Esophagus muscularis mucosa (tissue), 4 donors: ENCODE results near the gene PRKCH. TPM values are rescaled to one million over a fixed set of nuclear protein-coding genes. Genes with fewer than 3 reads are reported as not detected.
A peak's percentile ranks its signal among the peaks of the same experiment; 100 is the strongest.

Experiments used
- DNase-seq: peaks from one replicate; pipeline ENCODE4 v3.0.0-alpha.2; 2017; ENCODE audit errors: extremely low spot score
- H3K27ac ChIP-seq, 4 donors: fragments of 200-600 bp; sonication (generic); replicated peaks in 1 of 4; 1 replicate in 3 of 4; 2 replicates in 1 of 4; pipeline ENCODE4 v1.5.1; 2016 to 2019; ENCODE audit warnings: mild to moderate bottlenecking in 1 of 4
- H3K27me3 ChIP-seq, 4 donors: fragments of 200-600 bp; sonication (generic); one replicate each; pipeline versions ENCODE4 v1.5.1 to v1.6.0; 2016 to 2019
- H3K36me3 ChIP-seq, 4 donors: fragments of 200-600 bp; sonication (generic); one replicate each; pipeline ENCODE4 v1.5.1; 2016 to 2019
- H3K4me1 ChIP-seq, 4 donors: fragments of 200-600 bp; sonication (generic); one replicate each; pipeline ENCODE4 v1.5.1; 2016 to 2019
- H3K4me3 ChIP-seq, 4 donors: fragments of 200-600 bp; sonication (generic); 1 replicate in 2 of 4; 2 replicates in 2 of 4; pipeline ENCODE4 v1.5.1; 2016 to 2019; ENCODE audit warnings: mild to moderate bottlenecking in 4 of 4, moderate library complexity in 1 of 4
- H3K9me3 ChIP-seq, 4 donors: fragments of 200-600 bp; sonication (generic); 1 replicate in 3 of 4; 2 replicates in 1 of 4; pipeline ENCODE4 v1.5.1; 2016 to 2019
- CTCF ChIP-seq, 3 experiments: fragments of 200-600 bp in 2 of 3; fragments of 450-650 bp in 1 of 3; sonication (generic) in 2 of 3; IDR thresholded peaks; one replicate each; pipeline ENCODE4 v1.5.1; 2017 to 2019; ENCODE audit warnings: antibody characterized with exemption in 3 of 3, mild to moderate bottlenecking in 2 of 3, moderate library complexity in 1 of 3
- EP300 ChIP-seq: sonication (generic); formaldehyde crosslinking; IDR thresholded peaks from one replicate; pipeline ENCODE4 v1.6.1; 2017; ENCODE audit warnings: antibody characterized with exemption
- POLR2A ChIP-seq: fragments of 450-650 bp; IDR thresholded peaks from one replicate; pipeline ENCODE4 v1.6.1; 2017; ENCODE audit warnings: antibody characterized with exemption, moderate library complexity, mild to moderate bottlenecking, low read depth
- POLR2AphosphoS5 ChIP-seq, 2 donors: sonication (generic); formaldehyde crosslinking; IDR thresholded peaks; one replicate each; pipeline ENCODE4 v1.6.1; 2017; ENCODE audit warnings: antibody characterized with exemption in 2 of 2
- WGBS: methylation state at CpG from one replicate; pipeline ENCODE4 v1.1.5; 2018; 5-methylcytosine and 5-hydroxymethylcytosine counted together
- intact Hi-C: fragments of 100-400 bp; cut with DNase I; formaldehyde crosslinking; loops from one replicate; pipeline ENCODE4 v1.15.1; 2023
- total RNA-seq, 4 donors: library from RNA; depleted of rRNA; stranded (reverse); fragments of >200 nt; gene quantifications; one replicate each; pipeline versions ENCODE4 v1.1.0 to v1.2.1, GENCODE V29; 2016

Gene PRKCH
- total RNA-seq, 4 donors from 2014 or later: 13.3 to 67.6 (median 32.2) TPM

GRCh38 chr14:61547186-61548069 is 226.0 kb downstream of the PRKCH start:
- Histone ChIP-seq H3K9me3 (no peaks in the 10 kb centered on the region), H3K4me3 (no peak overlapping the region), H3K36me3 (peaks cover 0 to 20% (median 2%) of the 10 kb centered on the region in 4 donors), H3K27me3 (no peaks in the 10 kb centered on the region), H3K4me1 (peaks cover 41 to 53% (median 45%) of the 10 kb centered on the region in 4 donors), H3K27ac (no peak overlapping the region)
- DNase-seq: no peak
- WGBS: 80% methylated on average over 14 of the region's 14 CpGs
- TF ChIP-seq POLR2AphosphoS5 (IDR thresholded peaks at IDR 0.05) (no peak), POLR2A (no peak), CTCF (IDR thresholded peaks at IDR 0.05) (no peak), EP300 (no peak)
- intact Hi-C loops: no loop called here

- 64% methylated on average over 2 of the region's 2 CpGs for WGBS
- TF ChIP-seq EP300 (no peak), POLR2A (no peak), CTCF (IDR thresholded peaks at IDR 0.05) (no peak), POLR2AphosphoS5 (IDR thresholded peaks at IDR 0.05) (no peak)
- Histone ChIP-seq H3K27me3 (no peaks in the 10 kb centered on the region), H3K4me3 (no peak overlapping the region), H3K4me1 (peaks cover 33 to 46% (median 40%) of the 10 kb centered on the region in 4 donors), H3K36me3 (peaks cover 0 to 20% (median 2%) of the 10 kb centered on the region in 4 donors), H3K27ac (no peak overlapping the region), H3K9me3 (no peaks in the 10 kb centered on the region)
- intact Hi-C loops: no loop called here
- DNase-seq: no peak
Observed at GRCh38 chr14:61549425-61549824, 228.0 kb downstream of the PRKCH start.

- WGBS: 90% methylated on average over 3 of the region's 3 CpGs
- Histone ChIP-seq H3K4me3 (no peak overlapping the region), H3K27me3 (no peaks in the 10 kb centered on the region), H3K9me3 (no peaks in the 10 kb centered on the region), H3K4me1 (peaks cover 13 to 26% (median 21%) of the 10 kb centered on the region in 4 donors), H3K27ac (no peak overlapping the region), H3K36me3 (peaks cover 0 to 20% (median 2%) of the 10 kb centered on the region in 4 donors)
- TF ChIP-seq CTCF (IDR thresholded peaks at IDR 0.05) (no peak), POLR2A (no peak), POLR2AphosphoS5 (IDR thresholded peaks at IDR 0.05) (no peak)
- intact Hi-C loops: no loop called here
- no peak for DNase-seq
Observed at GRCh38 chr14:61551384-61551783, 230.0 kb downstream of the PRKCH start.

GRCh38 chr14:61552241-61552640 is 230.9 kb downstream of the PRKCH start:
- no peaks in the 10 kb centered on the region for H3K9me3 ChIP-seq
- intact Hi-C loops: no loop called here
- TF ChIP-seq CTCF (IDR thresholded peaks at IDR 0.05) (no peak), EP300 (no peak), POLR2AphosphoS5 (IDR thresholded peaks at IDR 0.05) (no peak), POLR2A (no peak)
- H3K4me3 ChIP-seq: no peak overlapping the region
- peak overlapping the region in 3 of 4 donors; percentile 9 to 68 (median 51) for H3K27ac ChIP-seq
- no peak for DNase-seq
- H3K36me3 ChIP-seq: peaks cover 0 to 20% (median 2%) of the 10 kb centered on the region in 4 donors
- H3K27me3 ChIP-seq: no peaks in the 10 kb centered on the region
- peaks cover 8 to 22% (median 20%) of the 10 kb centered on the region in 4 donors for H3K4me1 ChIP-seq
- 79% methylated on average over 4 of the region's 4 CpGs for WGBS
